Sigmoid colon (tissue), 4 donors: ENCODE measurements around the gene IL19.

Experiments
- CTCF ChIP-seq, 4 experiments: fragments of 450-650 bp in 3 of 4; fragments of 200-600 bp in 1 of 4; IDR thresholded peaks; one replicate each; pipeline ENCODE4 v1.5.1; 2016 to 2019; ENCODE audit warnings: antibody characterized with exemption in 4 of 4, mild to moderate bottlenecking in 3 of 4, moderate library complexity in 2 of 4
- POLR2A ChIP-seq, 2 donors: fragments of 450-650 bp; IDR thresholded peaks; one replicate each; pipeline ENCODE4 v1.6.1; 2016; ENCODE audit warnings: antibody characterized with exemption in 2 of 2, mild to moderate bottlenecking in 2 of 2, moderate library complexity in 2 of 2
- POLR2AphosphoS5 ChIP-seq, 4 donors: sonication (generic); formaldehyde crosslinking; IDR thresholded peaks; one replicate each; pipeline ENCODE4 v1.6.1; 2017; ENCODE audit warnings: antibody characterized with exemption in 4 of 4

GRCh38 chr1:206798384-206798996 is 27.9 kb downstream of the IL19 start:
- no peak for TF ChIP-seq POLR2AphosphoS5 (IDR thresholded peaks at IDR 0.05)
- no peak for TF ChIP-seq CTCF (IDR thresholded peaks at IDR 0.05)
- no peak for TF ChIP-seq POLR2A (IDR thresholded peaks at IDR 0.05)
